Measurements from ENCODE around the gene FADS3. TPM values are rescaled to one million over a fixed set of nuclear protein-coding genes. Genes with fewer than 3 reads are reported as not detected.

Gene FADS3
- total RNA-seq, 2 donors from 2014 or later = 24.8 to 28.4 TPM

GRCh38 chr11:61879152-61879551, 12.2 kb downstream of the FADS3 start:
- no peaks in the 10 kb centered on the region for H3K9me3 ChIP-seq (ENCODE audit: control insufficient read depth, low read length)
- 90 to 94% methylated on average over 2 to 7 of the region's 7 CpGs for WGBS, 2 experiments (ENCODE audit: insufficient coverage in 1 of 2, insufficient read length in 1 of 2)
- TF ChIP-seq, protein P1, sequence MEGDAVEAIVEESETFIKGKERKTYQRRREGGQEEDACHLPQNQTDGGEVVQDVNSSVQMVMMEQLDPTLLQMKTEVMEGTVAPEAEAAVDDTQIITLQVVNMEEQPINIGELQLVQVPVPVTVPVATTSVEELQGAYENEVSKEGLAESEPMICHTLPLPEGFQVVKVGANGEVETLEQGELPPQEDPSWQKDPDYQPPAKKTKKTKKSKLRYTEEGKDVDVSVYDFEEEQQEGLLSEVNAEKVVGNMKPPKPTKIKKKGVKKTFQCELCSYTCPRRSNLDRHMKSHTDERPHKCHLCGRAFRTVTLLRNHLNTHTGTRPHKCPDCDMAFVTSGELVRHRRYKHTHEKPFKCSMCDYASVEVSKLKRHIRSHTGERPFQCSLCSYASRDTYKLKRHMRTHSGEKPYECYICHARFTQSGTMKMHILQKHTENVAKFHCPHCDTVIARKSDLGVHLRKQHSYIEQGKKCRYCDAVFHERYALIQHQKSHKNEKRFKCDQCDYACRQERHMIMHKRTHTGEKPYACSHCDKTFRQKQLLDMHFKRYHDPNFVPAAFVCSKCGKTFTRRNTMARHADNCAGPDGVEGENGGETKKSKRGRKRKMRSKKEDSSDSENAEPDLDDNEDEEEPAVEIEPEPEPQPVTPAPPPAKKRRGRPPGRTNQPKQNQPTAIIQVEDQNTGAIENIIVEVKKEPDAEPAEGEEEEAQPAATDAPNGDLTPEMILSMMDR (conservative IDR thresholded peaks at IDR 0.05) = no peak
- H3K27ac ChIP-seq (ENCODE audit: low read depth, low read length) = no peak overlapping the region
- peaks cover 4% of the 10 kb centered on the region for H3K4me1 ChIP-seq (ENCODE audit: control insufficient read depth, insufficient read depth, low read length)
- H3K9ac ChIP-seq (ENCODE audit: extremely low read depth, low read length, poor library complexity, severe bottlenecking) = no peak overlapping the region
- Mint-ChIP-seq H3K27me3 (ENCODE audit: insufficient read depth) (no peaks in the 10 kb centered on the region), H3K9me3 (peaks cover 2% of the 10 kb centered on the region), H3K36me3 (ENCODE audit: low read depth) (peaks cover 3% of the 10 kb centered on the region), H3K4me3 (no peak overlapping the region), H3K4me1 (peaks cover 11% of the 10 kb centered on the region), H3K27ac (no peak overlapping the region)
- H3K36me3 ChIP-seq (ENCODE audit: control insufficient read depth, insufficient read depth, low read length) = no peaks in the 10 kb centered on the region
- H3K27me3 ChIP-seq (ENCODE audit: control insufficient read depth, insufficient read depth, low read length, poor library complexity, severe bottlenecking) = no peaks in the 10 kb centered on the region
- DNase-seq = no peak
- no peak overlapping the region for H3K4me3 ChIP-seq (ENCODE audit: low read length)

DNA sequence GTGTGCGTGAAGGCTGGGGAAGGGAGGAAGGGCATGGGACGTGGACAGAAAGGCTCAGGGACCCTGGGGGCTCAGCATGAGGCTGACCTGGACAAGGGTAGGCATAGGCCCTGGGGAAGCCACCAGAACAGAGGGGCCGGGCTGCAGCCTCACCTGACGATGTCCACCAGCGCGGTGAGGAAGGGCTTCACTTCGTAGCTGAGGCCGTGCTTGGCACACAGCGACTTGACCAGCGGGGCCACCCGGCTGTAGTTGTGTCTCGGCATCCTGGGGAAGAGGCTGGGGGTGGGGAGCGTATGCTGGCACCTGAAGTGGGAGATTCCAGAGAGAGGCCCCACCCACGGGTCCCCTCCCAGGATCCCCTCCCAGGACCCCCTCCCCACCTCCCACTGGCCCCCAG, 15.6 kb downstream of the FADS3 start:
- Mint-ChIP-seq H3K9me3 (no peaks in the 10 kb centered on the region), H3K4me3 (no peak overlapping the region), H3K27ac (no peak overlapping the region), H3K36me3 (ENCODE audit: low read depth) (no peaks in the 10 kb centered on the region), H3K4me1 (peaks cover 6% of the 10 kb centered on the region), H3K27me3 (ENCODE audit: insufficient read depth) (peaks cover 10% of the 10 kb centered on the region)
- no peak overlapping the region for H3K4me3 ChIP-seq (ENCODE audit: low read length)
- 91 to 99% methylated on average over 12 to 13 of the region's 14 CpGs for WGBS, 2 experiments (ENCODE audit: insufficient coverage in 1 of 2, insufficient read length in 1 of 2)
- no peak overlapping the region for H3K27ac ChIP-seq (ENCODE audit: low read depth, low read length)
- H3K4me1 ChIP-seq (ENCODE audit: control insufficient read depth, insufficient read depth, low read length) = no peaks in the 10 kb centered on the region
- H3K9ac ChIP-seq (ENCODE audit: extremely low read depth, low read length, poor library complexity, severe bottlenecking) = no peak overlapping the region
- no peaks in the 10 kb centered on the region for H3K36me3 ChIP-seq (ENCODE audit: control insufficient read depth, insufficient read depth, low read length)
- no peaks in the 10 kb centered on the region for H3K9me3 ChIP-seq (ENCODE audit: control insufficient read depth, low read length)
- DNase-seq = no peak
- TF ChIP-seq, protein P1 (conservative IDR thresholded peaks at IDR 0.05) = no peak
- H3K27me3 ChIP-seq (ENCODE audit: control insufficient read depth, insufficient read depth, low read length, poor library complexity, severe bottlenecking) = peaks cover 13% of the 10 kb centered on the region

- no peaks in the 10 kb centered on the region for H3K9me3 ChIP-seq (ENCODE audit: control insufficient read depth, low read length)
- H3K4me1 ChIP-seq (ENCODE audit: control insufficient read depth, insufficient read depth, low read length) = no peaks in the 10 kb centered on the region
Measured at GRCh38 chr11:61874853-61875252, 16.5 kb downstream of the FADS3 start.

More at GRCh38 chr11:61874853-61875252, 16.5 kb downstream of the FADS3 start:
- TF ChIP-seq, protein P1 (conservative IDR thresholded peaks at IDR 0.05) = no peak
- no peaks in the 10 kb centered on the region for H3K36me3 Mint-ChIP-seq (ENCODE audit: low read depth)
- H3K27ac Mint-ChIP-seq = no peak overlapping the region
- H3K4me3 Mint-ChIP-seq = no peak overlapping the region
- no peaks in the 10 kb centered on the region for H3K36me3 ChIP-seq (ENCODE audit: control insufficient read depth, insufficient read depth, low read length)
- H3K4me1 Mint-ChIP-seq = peaks cover 5% of the 10 kb centered on the region
- DNase-seq = no peak
- peaks cover 13% of the 10 kb centered on the region for H3K27me3 ChIP-seq (ENCODE audit: control insufficient read depth, insufficient read depth, low read length, poor library complexity, severe bottlenecking)
- H3K27me3 Mint-ChIP-seq (ENCODE audit: insufficient read depth) = peaks cover 10% of the 10 kb centered on the region
- H3K27ac ChIP-seq (ENCODE audit: low read depth, low read length) = no peak overlapping the region
- 89 to 90% methylated on average over 2 to 3 of the region's 3 CpGs for WGBS, 2 experiments (ENCODE audit: insufficient coverage in 1 of 2, insufficient read length in 1 of 2)
- H3K4me3 ChIP-seq (ENCODE audit: low read length) = no peak overlapping the region
- no peak overlapping the region for H3K9ac ChIP-seq (ENCODE audit: extremely low read depth, low read length, poor library complexity, severe bottlenecking)
- no peaks in the 10 kb centered on the region for H3K9me3 Mint-ChIP-seq
